OCI-LY3 (cell line): ENCODE data around the gene S100A10.

Experiments
- CTCF ChIP-seq: fragments of 200-600, 300-600 bp; sonication (generic); IDR thresholded peaks from 2 replicates; pipeline ENCODE4 v1.5.1; 2014; ENCODE audit warnings: antibody characterized with exemption, low read length, low read depth
- EZH2phosphoT487 ChIP-seq: fragments of 200-600 bp; shearing (Covaris generic); IDR thresholded peaks from 2 replicates; pipeline ENCODE4 v1.6.1; 2018; ENCODE audit warnings: antibody characterized with exemption, mixed run types, low read depth

DNA sequence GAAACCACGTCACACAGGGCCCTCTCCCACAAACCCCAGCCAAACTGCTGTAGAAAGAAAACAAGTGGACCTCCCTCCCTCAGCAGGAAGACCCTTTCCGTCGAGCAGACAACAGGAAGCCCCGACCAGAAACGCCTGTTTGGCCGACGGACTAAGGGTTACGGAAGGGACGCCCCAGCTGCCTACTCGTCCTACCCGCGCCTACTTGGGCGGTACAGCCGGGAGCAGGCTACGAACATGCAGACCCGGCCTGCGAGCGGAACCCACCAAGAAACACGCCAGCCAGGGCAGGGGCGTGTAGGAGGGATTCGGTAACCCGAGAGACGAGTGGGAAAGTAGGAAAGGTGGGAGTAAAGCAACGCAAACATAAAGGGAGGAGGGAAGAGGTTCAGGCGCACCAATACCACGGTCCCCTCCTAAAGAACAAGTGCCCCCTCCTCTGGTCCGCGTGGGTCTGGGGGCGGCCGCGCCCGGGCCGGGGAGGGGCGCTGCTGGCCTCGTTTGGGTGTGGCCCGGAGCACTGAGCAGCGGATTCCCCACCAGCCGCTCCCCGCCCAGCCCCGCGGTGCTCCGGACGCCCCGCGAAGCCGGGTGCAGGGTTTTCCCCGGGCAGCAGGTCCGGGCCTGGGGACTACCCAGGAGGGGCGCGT lies 450 bp downstream of the S100A10 start:
- TF ChIP-seq CTCF, result no peak
- no peak for TF ChIP-seq EZH2phosphoT487
